ENCODE data around the gene KCNAB1. TPM values are rescaled to one million over a fixed set of nuclear protein-coding genes. Genes with fewer than 3 reads are reported as not detected.
"Not testable (repeated sequence)": the region's sequence is repeated elsewhere in the genome, so short reads cannot be mapped to it uniquely, and the experiment has no call there.

The KCNAB1 gene
- total RNA-seq, 1 experiment from 2014 or later = not detected

- Histone ChIP-seq H3K4me1 (ENCODE audit: insufficient read depth, low read length, poor library complexity, severe bottlenecking) (no peaks in the 10 kb centered on the region), H3K27me3 (replicated peaks; ENCODE audit: insufficient read depth, low read depth, low read length, poor library complexity) (no peaks in the 10 kb centered on the region), H3K4me3 (ENCODE audit: low read depth, low read length, poor library complexity, severe bottlenecking) (no peak overlapping the region), H3K27ac (ENCODE audit: low read depth, low read length, poor library complexity, severe bottlenecking) (no peak overlapping the region), H3K36me3 (ENCODE audit: insufficient read depth, low read length, poor library complexity, severe bottlenecking) (no peaks in the 10 kb centered on the region), H3K9me3 (ENCODE audit: low read depth, low read length, poor library complexity, severe bottlenecking) (no peaks in the 10 kb centered on the region)
- no peak for DNase-seq (ENCODE audit: low spot score)
- TF ChIP-seq CTCF (conservative IDR thresholded peaks at IDR 0.05; ENCODE audit: low read depth, low read length) = no peak
- no peak for TF ChIP-seq EZH2 (IDR thresholded peaks at IDR 0.05; ENCODE audit: borderline replicate concordance, low read depth, low read length, poor library complexity, severe bottlenecking)
- intact Hi-C loops (cut with micrococcal nuclease; ENCODE audit: unreplicated experiment) = no loop called here
- ChIA-PET CTCF (no interaction called here), POLR2A (ENCODE audit: low non-redundant PET) (no interaction called here)
- no TSS peak for BruUV-seq (replicated peaks)
Observed at GRCh38 chr3:156098437-156099035, 21.8 kb upstream of the KCNAB1 start.

- intact Hi-C loops (cut with micrococcal nuclease; ENCODE audit: unreplicated experiment); H3K36me3 ChIP-seq (ENCODE audit: insufficient read depth, low read length, poor library complexity, severe bottlenecking); POLR2A ChIA-PET (ENCODE audit: low non-redundant PET); H3K27me3 ChIP-seq (replicated peaks; ENCODE audit: insufficient read depth, low read depth, low read length, poor library complexity); BruUV-seq (replicated peaks); H3K27ac ChIP-seq (ENCODE audit: low read depth, low read length, poor library complexity, severe bottlenecking); H3K9me3 ChIP-seq (ENCODE audit: low read depth, low read length, poor library complexity, severe bottlenecking); H3K4me1 ChIP-seq (ENCODE audit: insufficient read depth, low read length, poor library complexity, severe bottlenecking); DNase-seq (ENCODE audit: low spot score); CTCF ChIA-PET; H3K4me3 ChIP-seq (ENCODE audit: low read depth, low read length, poor library complexity, severe bottlenecking): not testable (repeated sequence)
Observed at GRCh38 chr3:156099348-156099747, 21.0 kb upstream of the KCNAB1 start.

GRCh38 chr3:156099984-156100383, 20.4 kb upstream of the KCNAB1 start:
- H3K36me3 ChIP-seq (ENCODE audit: insufficient read depth, low read length, poor library complexity, severe bottlenecking); H3K4me1 ChIP-seq (ENCODE audit: insufficient read depth, low read length, poor library complexity, severe bottlenecking); H3K4me3 ChIP-seq (ENCODE audit: low read depth, low read length, poor library complexity, severe bottlenecking); H3K9me3 ChIP-seq (ENCODE audit: low read depth, low read length, poor library complexity, severe bottlenecking); CTCF ChIA-PET; H3K27ac ChIP-seq (ENCODE audit: low read depth, low read length, poor library complexity, severe bottlenecking); BruUV-seq (replicated peaks); POLR2A ChIA-PET (ENCODE audit: low non-redundant PET); H3K27me3 ChIP-seq (replicated peaks; ENCODE audit: insufficient read depth, low read depth, low read length, poor library complexity); intact Hi-C loops (cut with micrococcal nuclease; ENCODE audit: unreplicated experiment); DNase-seq (ENCODE audit: low spot score): not testable (repeated sequence)

GRCh38 chr3:156102267-156102931, 18.0 kb upstream of the KCNAB1 start:
- Histone ChIP-seq H3K27me3 (replicated peaks; ENCODE audit: insufficient read depth, low read depth, low read length, poor library complexity) (no peaks in the 10 kb centered on the region), H3K27ac (ENCODE audit: low read depth, low read length, poor library complexity, severe bottlenecking) (no peak overlapping the region), H3K36me3 (ENCODE audit: insufficient read depth, low read length, poor library complexity, severe bottlenecking) (no peaks in the 10 kb centered on the region), H3K9me3 (ENCODE audit: low read depth, low read length, poor library complexity, severe bottlenecking) (no peaks in the 10 kb centered on the region), H3K4me3 (ENCODE audit: low read depth, low read length, poor library complexity, severe bottlenecking) (no peak overlapping the region), H3K4me1 (ENCODE audit: insufficient read depth, low read length, poor library complexity, severe bottlenecking) (no peaks in the 10 kb centered on the region)
- no TSS peak for BruUV-seq (replicated peaks)
- ChIA-PET CTCF (no interaction called here), POLR2A (ENCODE audit: low non-redundant PET) (interaction anchor here (0.5 kb wide), 1 partner anchor 8 kb away, joined by 3 read pairs; no protein-coding TSS in a partner anchor)
- intact Hi-C loops (cut with micrococcal nuclease; ENCODE audit: unreplicated experiment) = no loop called here
- TF ChIP-seq EZH2 (IDR thresholded peaks at IDR 0.05; ENCODE audit: borderline replicate concordance, low read depth, low read length, poor library complexity, severe bottlenecking) = no peak
- TF ChIP-seq CTCF (conservative IDR thresholded peaks at IDR 0.05; ENCODE audit: low read depth, low read length) = no peak
- DNase-seq (ENCODE audit: low spot score) = no peak
